ENCODE measurements around the gene ADAM17.

DNA sequence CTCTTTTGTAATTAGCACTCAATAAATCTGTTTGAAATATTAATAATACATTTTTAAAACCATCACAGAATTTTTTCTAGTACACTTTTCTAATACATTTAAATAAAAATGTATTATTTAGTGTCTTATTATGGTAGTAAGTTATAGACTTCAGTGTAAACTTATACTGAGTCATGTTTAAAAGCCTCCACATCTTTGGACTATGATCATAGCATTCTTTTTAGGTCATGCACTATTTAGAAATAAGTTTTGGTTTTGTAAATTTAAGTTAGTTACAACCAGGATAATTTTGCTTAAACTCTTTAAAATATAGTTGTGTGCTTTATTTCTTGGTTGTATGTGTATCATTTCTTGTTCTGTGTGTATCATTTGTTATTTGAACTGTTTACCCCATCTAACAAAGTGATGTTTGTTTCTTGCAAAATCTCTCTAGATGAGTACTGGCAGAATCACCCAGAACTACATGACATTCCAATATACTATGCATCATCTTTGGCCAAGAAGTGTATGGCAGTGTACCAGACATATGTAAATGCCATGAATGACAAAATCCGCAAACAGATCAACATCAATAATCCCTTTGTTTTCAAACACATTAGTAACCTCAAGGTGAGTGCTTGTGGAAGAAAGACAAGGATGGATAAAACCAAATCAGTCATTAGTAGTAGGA is 115.4 kb downstream of the ADAM17 start:
- TF ChIP-seq, protein P1, sequence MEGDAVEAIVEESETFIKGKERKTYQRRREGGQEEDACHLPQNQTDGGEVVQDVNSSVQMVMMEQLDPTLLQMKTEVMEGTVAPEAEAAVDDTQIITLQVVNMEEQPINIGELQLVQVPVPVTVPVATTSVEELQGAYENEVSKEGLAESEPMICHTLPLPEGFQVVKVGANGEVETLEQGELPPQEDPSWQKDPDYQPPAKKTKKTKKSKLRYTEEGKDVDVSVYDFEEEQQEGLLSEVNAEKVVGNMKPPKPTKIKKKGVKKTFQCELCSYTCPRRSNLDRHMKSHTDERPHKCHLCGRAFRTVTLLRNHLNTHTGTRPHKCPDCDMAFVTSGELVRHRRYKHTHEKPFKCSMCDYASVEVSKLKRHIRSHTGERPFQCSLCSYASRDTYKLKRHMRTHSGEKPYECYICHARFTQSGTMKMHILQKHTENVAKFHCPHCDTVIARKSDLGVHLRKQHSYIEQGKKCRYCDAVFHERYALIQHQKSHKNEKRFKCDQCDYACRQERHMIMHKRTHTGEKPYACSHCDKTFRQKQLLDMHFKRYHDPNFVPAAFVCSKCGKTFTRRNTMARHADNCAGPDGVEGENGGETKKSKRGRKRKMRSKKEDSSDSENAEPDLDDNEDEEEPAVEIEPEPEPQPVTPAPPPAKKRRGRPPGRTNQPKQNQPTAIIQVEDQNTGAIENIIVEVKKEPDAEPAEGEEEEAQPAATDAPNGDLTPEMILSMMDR (IDR thresholded peaks at IDR 0.05; ENCODE audit: low read length) = no peak
- no peak for TF ChIP-seq EZH2phosphoT487 (IDR thresholded peaks at IDR 0.05; ENCODE audit: low read length)

Data from MM.1S (cell line).